ENCODE results near the gene CYRIA. TPM values are rescaled to one million over a fixed set of nuclear protein-coding genes. Genes with fewer than 3 reads are reported as not detected.
A peak's percentile ranks its signal among the peaks of the same experiment; 100 is the strongest.

CYRIA gene
- total RNA-seq, 3 donors from 2014 or later = 12.5 to 18.7 (median 17.7) TPM

GRCh38 chr2:16617282-16618266 lies 48.1 kb downstream of the CYRIA start:
- TF ChIP-seq CTCF (IDR thresholded peaks at IDR 0.05) (peak in 2 of 3 donors; percentile 18 to 26), POLR2A (IDR thresholded peaks at IDR 0.05) (no peak), POLR2AphosphoS5 (IDR thresholded peaks at IDR 0.05) (peak in 1 of 3 donors; percentile 64)
- DNase-seq (ENCODE audit: low spot score in 2 of 2) = peak; percentile 55 to 88

More at GRCh38 chr2:16617282-16618266, 48.1 kb downstream of the CYRIA start:
- Histone ChIP-seq H3K36me3 (no peaks in the 10 kb centered on the region), H3K27ac (peak overlapping the region; percentile 75 to 79), H3K27me3 (no peaks in the 10 kb centered on the region), H3K4me3 (peak overlapping the region in 1 of 3 donors; percentile 12), H3K9me3 (no peaks in the 10 kb centered on the region), H3K4me1 (peaks cover 4 to 8% of the 10 kb centered on the region in 2 donors)
- intact Hi-C loops (cut with DNase I; ENCODE audit: low total_unique reads) = no loop called here

Data from breast epithelium (tissue), 4 donors.